Adrenal gland (tissue), 12 donors: ENCODE results near the gene NUP62. TPM values are rescaled to one million over a fixed set of nuclear protein-coding genes. Genes with fewer than 3 reads are reported as not detected.

Experiments used
- DNase-seq, 7 donors: peaks; one replicate each; pipeline ENCODE4 v3.0.0-alpha.2; 2019 to 2020
- H3K27ac ChIP-seq, 5 donors: fragments of 200-600 bp; sonication (generic) in 4 of 5; 1 replicate in 3 of 5; 2 replicates in 2 of 5; pipeline versions ENCODE4 v1.5.1 to v1.8.0; 2016 to 2020; ENCODE audit warnings: mild to moderate bottlenecking in 1 of 5
- H3K27me3 ChIP-seq: fragments of 200-600 bp; 2 replicates; pipeline ENCODE4 v1.8.0; 2021
- H3K36me3 ChIP-seq, 2 donors: fragments of 200-600 bp; replicated peaks in 1 of 2; 1 replicate in 1 of 2; 2 replicates in 1 of 2; pipeline versions ENCODE4 v1.5.1 to v1.8.0; 2018 to 2022
- H3K4me1 ChIP-seq, 2 donors: fragments of 200-600 bp; replicated peaks in 1 of 2; 1 replicate in 1 of 2; 2 replicates in 1 of 2; pipeline versions ENCODE4 v1.5.1 to v1.8.0; 2018 to 2021
- H3K4me3 ChIP-seq, 4 donors: fragments of 200-600 bp; sonication (generic) in 3 of 4; one replicate each; pipeline ENCODE4 v1.5.1; 2016 to 2018
- H3K9me3 ChIP-seq, 3 donors: fragments of 200-600 bp; sonication (generic) in 1 of 3; replicated peaks in 1 of 3; 1 replicate in 2 of 3; 2 replicates in 1 of 3; pipeline versions ENCODE4 v1.5.1 to v1.8.0; 2016 to 2021
- POLR2A ChIP-seq, 2 donors: fragments of 450-650 bp; IDR thresholded peaks; one replicate each; pipeline ENCODE4 v1.6.1; 2017; ENCODE audit warnings: antibody characterized with exemption in 2 of 2, mild to moderate bottlenecking in 2 of 2, moderate library complexity in 1 of 2
- WGBS, 4 donors: extraction: QIAGEN DNeasy Blood & Tissue Kit in 2 of 4; methylation state at CpG; one replicate each; pipeline versions ENCODE4 v1.1.5 to v1.1.7; 2013 to 2017; 5-methylcytosine and 5-hydroxymethylcytosine counted together
- intact Hi-C, 2 donors: fragments of 100-400 bp; cut with DNase I; formaldehyde crosslinking; loops; one replicate each; pipeline versions ENCODE4 v1.14.1 to v1.15.0; 2022 to 2023
- polyA plus RNA-seq, 3 donors: library from polyadenylated mRNA; stranded (reverse); fragments of 200-250 nt in 2 of 3; fragments of 350-450 nt in 1 of 3; fragmentation: Illumina TruSeq in 1 of 3; extraction: RNeasy Lipid Tissue Mini Kit (QIAGEN cat#74804) in 1 of 3; gene quantifications; one replicate each; pipeline ENCODE4 v1.2.3, GENCODE V29; 2013 to 2014
- total RNA-seq, 9 donors: library from RNA; depleted of rRNA in 4 of 9; stranded (reverse); fragments of >200 nt in 4 of 9; fragments of 120-200 nt in 1 of 9; fragmentation: NEBNext Ultra II Directional in 1 of 9; extraction: Animal tissue kit (Norgen Biotek cat#: 25700) in 1 of 9; gene quantifications; one replicate each; pipeline versions ENCODE4 v1.1.0 to v1.2.4, GENCODE V29; 2013 to 2023
- TF ChIP-seq, protein P1 (sequence below), 6 experiments: fragments of 450-650 bp in 4 of 6; fragments of 200-600 bp in 2 of 6; sonication (generic) in 1 of 6; IDR thresholded peaks; 1 replicate in 5 of 6; 2 replicates in 1 of 6; pipeline versions ENCODE4 v1.5.1 to v1.8.0; 2016 to 2021; ENCODE audit warnings: antibody characterized with exemption in 6 of 6, mild to moderate bottlenecking in 2 of 6, moderate library complexity in 1 of 6
- donor health status: healthy with polysubstance abuse.
- donor health status: Bipolar disorder and iron deficiency.
- donor health status: DM: yes; HTN: yes; CAD: no.
- donor health status: DM: no; HTN: no; CAD: no.
- donor health status: DM: no; HTN: no; CAD: no.
- donor health status: DM: yes; HTN: yes; CAD: no.

The NUP62 gene
- total and polyA plus RNA-seq, 12 donors = 26.4 to 71.8 (median 48.3) TPM

DNA sequence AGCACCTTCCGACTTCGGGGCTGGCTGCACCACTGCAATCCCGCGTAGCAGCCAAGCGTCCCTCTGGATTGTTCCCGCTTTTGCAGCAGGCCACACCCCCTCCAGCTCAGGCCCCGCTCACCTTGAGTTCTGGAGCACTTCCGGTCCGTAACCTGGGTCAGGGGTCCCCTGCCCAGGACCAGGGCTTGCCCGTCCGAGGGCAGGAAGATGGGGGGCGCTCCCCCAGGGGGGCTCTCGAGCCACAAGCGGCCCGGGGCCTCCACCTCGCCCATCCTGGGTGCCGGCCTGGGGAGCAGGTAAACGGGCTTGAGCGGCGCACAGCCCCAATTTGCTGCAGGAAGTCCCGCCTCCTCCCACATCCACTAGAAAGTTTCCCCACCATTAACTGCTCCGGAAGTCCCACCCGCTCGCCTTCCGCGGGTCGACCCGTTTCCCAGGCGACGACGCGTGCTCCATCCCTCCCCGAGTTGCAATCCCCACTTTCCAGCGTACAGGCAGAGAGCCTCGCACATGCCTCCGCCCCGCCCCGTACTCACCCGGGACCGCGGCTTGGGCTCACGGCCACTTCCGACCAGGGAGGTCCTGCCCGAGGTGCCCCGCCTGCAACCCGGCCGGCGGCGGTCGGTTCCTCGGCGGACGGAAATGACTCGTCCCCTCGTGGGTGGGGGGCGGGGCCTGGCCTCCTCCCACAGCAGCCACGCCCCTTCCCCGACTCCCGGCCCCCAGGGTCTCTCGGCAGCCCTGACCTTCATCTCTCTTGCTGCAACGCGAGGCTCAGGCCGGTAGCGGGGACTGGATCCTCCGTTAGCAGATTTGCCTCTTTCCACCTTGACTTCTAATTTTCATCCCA lies 62.1 kb downstream of the NUP62 start, which contains the start of gene PNKP:
TSS of gene PNKP (minus strand) at position 644 of the 850 bp plus-strand sequence. CDS start at position 272, 372 bp downstream.
- Histone ChIP-seq H3K27ac (peak within 1 kb of the TSS; percentile 68 to 95 (median 85)), H3K4me3 (peak within 1 kb of the TSS; percentile 49 to 89 (median 62)), H3K36me3 (peaks cover 0 to 28% of the 10 kb centered on the region in 2 donors), H3K4me1 (peaks cover 41 to 66% of the 10 kb centered on the region in 2 donors), H3K27me3 (no peaks in the 10 kb centered on the region), H3K9me3 (no peaks in the 10 kb centered on the region)
- intact Hi-C loops = no loop called here
- peak; percentile 90 to 96 (median 93) for DNase-seq
- 0 to 1% (median 1%) methylated on average over 15 to 65 of the region's 65 CpGs for WGBS, 4 donors
- TF ChIP-seq, protein P1, sequence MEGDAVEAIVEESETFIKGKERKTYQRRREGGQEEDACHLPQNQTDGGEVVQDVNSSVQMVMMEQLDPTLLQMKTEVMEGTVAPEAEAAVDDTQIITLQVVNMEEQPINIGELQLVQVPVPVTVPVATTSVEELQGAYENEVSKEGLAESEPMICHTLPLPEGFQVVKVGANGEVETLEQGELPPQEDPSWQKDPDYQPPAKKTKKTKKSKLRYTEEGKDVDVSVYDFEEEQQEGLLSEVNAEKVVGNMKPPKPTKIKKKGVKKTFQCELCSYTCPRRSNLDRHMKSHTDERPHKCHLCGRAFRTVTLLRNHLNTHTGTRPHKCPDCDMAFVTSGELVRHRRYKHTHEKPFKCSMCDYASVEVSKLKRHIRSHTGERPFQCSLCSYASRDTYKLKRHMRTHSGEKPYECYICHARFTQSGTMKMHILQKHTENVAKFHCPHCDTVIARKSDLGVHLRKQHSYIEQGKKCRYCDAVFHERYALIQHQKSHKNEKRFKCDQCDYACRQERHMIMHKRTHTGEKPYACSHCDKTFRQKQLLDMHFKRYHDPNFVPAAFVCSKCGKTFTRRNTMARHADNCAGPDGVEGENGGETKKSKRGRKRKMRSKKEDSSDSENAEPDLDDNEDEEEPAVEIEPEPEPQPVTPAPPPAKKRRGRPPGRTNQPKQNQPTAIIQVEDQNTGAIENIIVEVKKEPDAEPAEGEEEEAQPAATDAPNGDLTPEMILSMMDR (IDR thresholded peaks at IDR 0.05) = no peak
- peak in 1 of 2 donors; percentile 57 for TF ChIP-seq POLR2A (IDR thresholded peaks at IDR 0.05)

- no peaks in the 10 kb centered on the region for H3K27me3 ChIP-seq
- peaks cover 0 to 40% of the 10 kb centered on the region in 2 donors for H3K36me3 ChIP-seq
- TF ChIP-seq, protein P1 (IDR thresholded peaks at IDR 0.05) = no peak
- TF ChIP-seq POLR2A (IDR thresholded peaks at IDR 0.05) = no peak
- peak overlapping the region in 2 of 5 donors; percentile 49 to 70 for H3K27ac ChIP-seq
- H3K4me1 ChIP-seq = peaks cover 47 to 73% of the 10 kb centered on the region in 2 donors
- 70 to 84% (median 74%) methylated on average over 9 to 13 of the region's 13 CpGs for WGBS, 4 donors
- no peaks in the 10 kb centered on the region for H3K9me3 ChIP-seq
- intact Hi-C loops = no loop called here
- H3K4me3 ChIP-seq = peak overlapping the region in 1 of 4 donors; percentile 4
- peak in 1 of 7 donors; percentile 42 for DNase-seq
These were observed 64.4 kb downstream of the NUP62 start for GRCh38 chr19:49864890-49865289.

- no peak for TF ChIP-seq POLR2A (IDR thresholded peaks at IDR 0.05)
- Histone ChIP-seq H3K4me1 (peaks cover 44 to 79% of the 10 kb centered on the region in 2 donors), H3K36me3 (peaks cover 0 to 47% of the 10 kb centered on the region in 2 donors), H3K4me3 (no peak overlapping the region), H3K27me3 (no peaks in the 10 kb centered on the region), H3K9me3 (no peaks in the 10 kb centered on the region), H3K27ac (peak overlapping the region in 1 of 5 donors; percentile 6)
- peak in 3 of 7 donors; percentile 24 to 31 (median 29) for DNase-seq
- intact Hi-C loops = no loop called here
- 65 to 70% (median 70%) methylated on average over 17 of the region's 17 CpGs; no CpG with 5 or more reads in 1 of the 4 donors for WGBS, 4 donors
These were observed 65.4 kb downstream of the NUP62 start for GRCh38 chr19:49863935-49864320.

DNA sequence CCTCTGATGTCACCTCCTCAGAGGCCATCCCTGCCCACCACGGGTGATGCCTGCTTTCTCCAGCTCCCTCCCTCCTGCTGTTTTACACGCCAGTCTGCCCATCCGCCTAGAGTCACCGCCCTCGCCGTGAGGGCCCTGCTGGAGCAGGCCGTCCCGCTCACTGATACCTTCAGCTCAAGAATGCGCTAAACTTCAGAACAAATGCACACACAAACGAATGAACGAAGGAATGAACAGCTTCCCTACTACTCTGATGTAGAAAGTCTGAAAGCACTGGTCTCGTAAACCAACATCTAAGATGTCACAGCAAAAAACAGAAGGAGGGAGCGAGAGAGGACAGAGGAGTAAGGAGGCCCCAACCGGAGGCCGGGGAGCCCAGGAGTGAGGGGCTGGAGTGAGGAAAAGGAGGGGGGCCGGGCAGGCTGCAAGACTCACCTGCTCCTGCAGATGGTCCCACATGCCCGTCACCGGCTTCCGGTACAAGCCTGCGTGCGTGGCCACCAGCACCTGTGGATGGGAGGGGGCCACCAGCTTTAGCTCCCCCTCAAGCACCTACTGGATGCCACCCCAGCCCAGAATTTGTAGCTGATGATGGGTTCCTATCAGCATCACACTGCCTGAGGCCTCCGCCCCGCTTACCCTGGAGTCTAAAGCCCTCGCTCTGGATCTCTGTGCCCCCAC lies 65.9 kb downstream of the NUP62 start:
- TF ChIP-seq POLR2A (IDR thresholded peaks at IDR 0.05) = no peak
- TF ChIP-seq, protein P1 (IDR thresholded peaks at IDR 0.05) = no peak
- H3K36me3 ChIP-seq = peaks cover 0 to 51% of the 10 kb centered on the region in 2 donors
- no peak overlapping the region for H3K4me3 ChIP-seq
- intact Hi-C loops = no loop called here
- WGBS, 4 donors = 91 to 93% (median 92%) methylated on average over 21 to 24 of the region's 24 CpGs
- peak overlapping the region in 1 of 5 donors; percentile 6 for H3K27ac ChIP-seq
- peaks cover 41 to 79% of the 10 kb centered on the region in 2 donors for H3K4me1 ChIP-seq
- no peaks in the 10 kb centered on the region for H3K27me3 ChIP-seq
- peak in 4 of 7 donors; percentile 29 to 57 (median 40) for DNase-seq
- no peaks in the 10 kb centered on the region for H3K9me3 ChIP-seq
